GM23338 (cell line): ENCODE results near the gene RPLP1. TPM values are rescaled to one million over a fixed set of nuclear protein-coding genes. Genes with fewer than 3 reads are reported as not detected.
A peak's percentile ranks its signal among the peaks of the same experiment; 100 is the strongest.

Source experiments
- ATAC-seq: fragments of 200-7000 bp; cut with Tn5 transposase; 3 replicates; pipeline ENCODE4 v1.9.1; 2020
- DNase-seq: peaks from one replicate; pipeline ENCODE4 v3.0.0-alpha.2; 2015; ENCODE audit warnings: low spot score
- H2AFZ ChIP-seq: fragments of 200-600 bp; sonication (generic); 2 replicates; pipeline ENCODE4 v1.8.0; 2016; ENCODE audit warnings: antibody characterized with exemption, mild to moderate bottlenecking, moderate library complexity
- H3F3A ChIP-seq: fragments of 200-600 bp; sonication (generic); replicated peaks from 2 replicates; pipeline ENCODE4 v1.8.0; 2017; ENCODE audit warnings: antibody characterized with exemption, mixed run types, low read depth
- H3K27ac ChIP-seq: fragments of 200-600 bp; sonication (generic); 2 replicates; pipeline ENCODE4 v1.6.1; 2016; ENCODE audit warnings: low read depth
- H3K27me3 ChIP-seq: fragments of 200-600 bp; sonication (generic); 2 replicates; pipeline ENCODE4 v1.8.0; 2016; ENCODE audit warnings: mild to moderate bottlenecking, mixed run types, moderate library complexity; ENCODE audit not compliant: insufficient read depth
- H3K36me3 ChIP-seq: fragments of 200-600 bp; sonication (generic); 2 replicates; pipeline ENCODE4 v1.8.0; 2016; ENCODE audit warnings: mild to moderate bottlenecking; ENCODE audit not compliant: insufficient read depth
- H3K4me1 ChIP-seq: fragments of 200-600 bp; sonication (generic); 2 replicates; pipeline ENCODE4 v1.8.0; 2016; ENCODE audit warnings: mild to moderate bottlenecking, moderate library complexity; ENCODE audit not compliant: insufficient read depth
- H3K4me2 ChIP-seq: fragments of 200-600 bp; sonication (generic); 2 replicates; pipeline ENCODE4 v1.7.1; 2017; ENCODE audit warnings: mixed run types
- H3K4me3 ChIP-seq: fragments of 200-600 bp; sonication (generic); 2 replicates; pipeline ENCODE4 v1.6.1; 2016; ENCODE audit warnings: mixed run types
- H3K79me2 ChIP-seq: fragments of 200-600 bp; sonication (generic); replicated peaks from 2 replicates; pipeline ENCODE4 v1.8.0; 2017; ENCODE audit warnings: mild to moderate bottlenecking; ENCODE audit not compliant: insufficient read depth
- H3K9me2 ChIP-seq: fragments of 200-600 bp; sonication (generic); 2 replicates; pipeline ENCODE4 v1.8.0; 2017; ENCODE audit not compliant: insufficient read depth
- H4K20me1 ChIP-seq: fragments of 200-600 bp; sonication (generic); replicated peaks from 2 replicates; pipeline ENCODE4 v1.8.0; 2017; ENCODE audit warnings: mild to moderate bottlenecking; ENCODE audit not compliant: insufficient read depth
- H3K27ac Mint-ChIP-seq: 2 replicates; pipeline ENCODE4 v1.8.0; 2020; ENCODE audit warnings: inconsistent platforms, mild to moderate bottlenecking, moderate library complexity, mixed read lengths
- H3K27me3 Mint-ChIP-seq: 3 replicates; pipeline ENCODE4 v1.8.0; 2022; ENCODE audit warnings: low read depth, mild to moderate bottlenecking, moderate library complexity, mixed read lengths, inconsistent platforms; ENCODE audit not compliant: insufficient read depth, poor library complexity
- H3K36me3 Mint-ChIP-seq: 3 replicates; pipeline ENCODE4 v1.8.0; 2021; ENCODE audit warnings: low read depth, mild to moderate bottlenecking, inconsistent platforms, moderate library complexity, mixed read lengths
- H3K4me1 Mint-ChIP-seq: 3 replicates; pipeline ENCODE4 v1.8.0; 2020; ENCODE audit warnings: mild to moderate bottlenecking, inconsistent platforms, mixed read lengths
- H3K4me3 Mint-ChIP-seq: 3 replicates; pipeline ENCODE4 v1.8.0; 2021; ENCODE audit warnings: moderate library complexity, mild to moderate bottlenecking, inconsistent platforms, mixed read lengths
- H3K9me3 Mint-ChIP-seq: 3 replicates; pipeline ENCODE4 v1.8.0; 2020; ENCODE audit warnings: moderate library complexity, mild to moderate bottlenecking, inconsistent platforms, mixed read lengths
- CREB1 ChIP-seq: fragments of 250-450 bp; sonication (Bioruptor Pico); IDR thresholded peaks from 2 replicates; pipeline ENCODE4 v1.5.0; 2020; ENCODE audit warnings: low read depth, mild to moderate bottlenecking, moderate library complexity
- ETS1 ChIP-seq: IDR thresholded peaks from 2 replicates; pipeline ENCODE4 v1.6.1; 2016; ENCODE audit warnings: antibody characterized with exemption
- EZH2phosphoT487 ChIP-seq: fragments of 200-600 bp; sonication (generic); IDR thresholded peaks from one replicate; pipeline ENCODE4 v1.8.1; 2018; ENCODE audit warnings: antibody characterized with exemption; ENCODE audit not compliant: unreplicated experiment
- JUNB ChIP-seq: IDR thresholded peaks from one replicate; pipeline ENCODE4 v1.6.1; 2016; ENCODE audit warnings: antibody characterized with exemption; ENCODE audit not compliant: unreplicated experiment
- POLR2AphosphoS5 ChIP-seq: IDR thresholded peaks from 2 replicates; pipeline ENCODE4 v1.6.1; 2016; ENCODE audit warnings: antibody characterized with exemption, low read depth
- REST ChIP-seq: IDR thresholded peaks from one replicate; pipeline ENCODE4 v1.6.1; 2018; ENCODE audit warnings: antibody characterized with exemption; ENCODE audit not compliant: unreplicated experiment
- STAT1 ChIP-seq: IDR thresholded peaks from one replicate; pipeline ENCODE4 v1.6.1; 2016; ENCODE audit warnings: antibody characterized with exemption; ENCODE audit not compliant: unreplicated experiment
- ZNF114 ChIP-seq: fragments of 250-450 bp; sonication (Bioruptor Pico); IDR thresholded peaks from 2 replicates; pipeline ENCODE4 v1.5.0; 2020; ENCODE audit warnings: mild to moderate bottlenecking, moderate library complexity
- ZNF331 ChIP-seq: fragments of 250-450 bp; sonication (Bioruptor Pico); IDR thresholded peaks from 2 replicates; pipeline ENCODE4 v1.5.0; 2020; ENCODE audit warnings: low read depth, mild to moderate bottlenecking, moderate library complexity
- ZNF462 ChIP-seq: fragments of 250-450 bp; sonication (Bioruptor Pico); IDR thresholded peaks from 2 replicates; pipeline ENCODE4 v1.5.0; 2020; ENCODE audit warnings: mild to moderate bottlenecking, moderate library complexity
- polyA plus RNA-seq: library from polyadenylated mRNA; unstranded; fragments of >200 nt; fragmentation: Nextera tagmentation; extraction: Ambion mirVana; gene quantifications from 2 replicates; pipeline ENCODE4 v1.2.1, GENCODE V29; 2016
- total RNA-seq: library from RNA; depleted of rRNA; stranded (reverse); fragments of >200 nt; shearing (Covaris generic); gene quantifications from 2 replicates; pipeline ENCODE4 v1.2.3, GENCODE V29; 2014
- TF ChIP-seq, protein P1 (sequence below), 2 experiments: fragments of 200-600 bp in 1 of 2; sonication (generic) in 1 of 2; conservative IDR thresholded peaks; 2 replicates each; pipeline versions ENCODE4 v1.5.1 to v1.6.1; 2016 to 2017; ENCODE audit warnings: antibody characterized with exemption in 2 of 2, low read depth in 2 of 2, mild to moderate bottlenecking in 2 of 2, moderate library complexity in 1 of 2

Gene RPLP1
- total and polyA plus RNA-seq, 2 experiments from 2014 or later: 283 to 3,258 TPM

DNA sequence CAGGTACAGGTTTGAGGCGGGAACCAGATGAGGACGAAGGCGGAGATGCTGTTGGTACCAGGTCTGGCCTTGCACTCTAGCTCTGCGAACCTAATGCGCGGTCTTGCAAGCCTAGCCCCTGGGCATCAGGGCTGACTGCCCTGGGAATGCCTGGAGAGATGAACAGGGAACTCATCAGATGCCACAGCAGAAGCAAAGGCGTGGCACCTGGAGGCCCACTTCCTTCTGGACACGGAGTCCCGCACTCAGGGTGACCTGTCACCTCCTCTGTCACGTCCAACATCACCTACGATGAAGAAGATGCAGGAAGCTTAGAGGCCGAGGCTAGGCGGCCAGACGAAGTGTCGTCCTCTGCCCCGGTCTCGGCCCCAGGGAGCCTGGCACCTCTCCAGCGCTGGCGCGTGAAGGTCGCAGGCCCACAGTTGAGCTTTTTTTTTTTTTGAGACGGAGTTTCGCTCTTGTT is 9.4 kb downstream of the RPLP1 start (continued):
- TF ChIP-seq ZNF462 (CRISPR knock-in tag): no peak

- peak overlapping the region; percentile 82 for H3K4me2 ChIP-seq
- no peaks in the 10 kb centered on the region for H3K9me2 ChIP-seq
- H3K27me3 ChIP-seq: no peaks in the 10 kb centered on the region
- H3K27me3 Mint-ChIP-seq: peaks cover 3% of the 10 kb centered on the region
- peak overlapping the region; percentile 81 for H3K4me3 Mint-ChIP-seq
- H3K4me1 ChIP-seq: no peaks in the 10 kb centered on the region
- peak; percentile 91 for ATAC-seq
- peak overlapping the region; percentile 77 for H2AFZ ChIP-seq
- no peaks in the 10 kb centered on the region for H3K36me3 ChIP-seq
- no peaks in the 10 kb centered on the region; the same call in 2 of the 3 replicates for H3K9me3 Mint-ChIP-seq
- peaks cover 10% of the 10 kb centered on the region; the same call in 1 of the 2 replicates for H4K20me1 ChIP-seq
- peaks cover 6% of the 10 kb centered on the region; the same call in 1 of the 2 replicates for H3F3A ChIP-seq
- H3K36me3 Mint-ChIP-seq: peaks cover 12% of the 10 kb centered on the region; the same call in 2 of the 3 replicates
- H3K4me3 ChIP-seq: peak overlapping the region; percentile 52
- H3K79me2 ChIP-seq: no peaks in the 10 kb centered on the region
- H3K27ac ChIP-seq: peak overlapping the region; percentile 85
- peak; percentile 99 for DNase-seq
- H3K27ac Mint-ChIP-seq: peak overlapping the region; percentile 91
- H3K4me1 Mint-ChIP-seq: peaks cover 6% of the 10 kb centered on the region; the same call in 2 of the 3 replicates
- peak; percentile 90 for TF ChIP-seq POLR2AphosphoS5
- TF ChIP-seq ZNF114 (CRISPR knock-in tag): no peak
- peak; percentile 3; the same call in 1 of the 2 replicates for TF ChIP-seq CREB1 (CRISPR knock-in tag)
- no peak for TF ChIP-seq JUNB
- 0 out of 2 replicates have a peak, but pooled peaks have one; percentile 14 for TF ChIP-seq ETS1
- no peak for TF ChIP-seq REST
- no peak for TF ChIP-seq STAT1
- no peak for TF ChIP-seq EZH2phosphoT487
- no peak for TF ChIP-seq ZNF331 (CRISPR knock-in tag)
- TF ChIP-seq, protein P1, sequence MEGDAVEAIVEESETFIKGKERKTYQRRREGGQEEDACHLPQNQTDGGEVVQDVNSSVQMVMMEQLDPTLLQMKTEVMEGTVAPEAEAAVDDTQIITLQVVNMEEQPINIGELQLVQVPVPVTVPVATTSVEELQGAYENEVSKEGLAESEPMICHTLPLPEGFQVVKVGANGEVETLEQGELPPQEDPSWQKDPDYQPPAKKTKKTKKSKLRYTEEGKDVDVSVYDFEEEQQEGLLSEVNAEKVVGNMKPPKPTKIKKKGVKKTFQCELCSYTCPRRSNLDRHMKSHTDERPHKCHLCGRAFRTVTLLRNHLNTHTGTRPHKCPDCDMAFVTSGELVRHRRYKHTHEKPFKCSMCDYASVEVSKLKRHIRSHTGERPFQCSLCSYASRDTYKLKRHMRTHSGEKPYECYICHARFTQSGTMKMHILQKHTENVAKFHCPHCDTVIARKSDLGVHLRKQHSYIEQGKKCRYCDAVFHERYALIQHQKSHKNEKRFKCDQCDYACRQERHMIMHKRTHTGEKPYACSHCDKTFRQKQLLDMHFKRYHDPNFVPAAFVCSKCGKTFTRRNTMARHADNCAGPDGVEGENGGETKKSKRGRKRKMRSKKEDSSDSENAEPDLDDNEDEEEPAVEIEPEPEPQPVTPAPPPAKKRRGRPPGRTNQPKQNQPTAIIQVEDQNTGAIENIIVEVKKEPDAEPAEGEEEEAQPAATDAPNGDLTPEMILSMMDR (conservative IDR thresholded peaks at IDR 0.05; ENCODE audit: low read depth in 2 of 2): peak; percentile 72 to 76
These were observed 10.0 kb downstream of the RPLP1 start for GRCh38 chr15:69462493-69463181.
